Gastroesophageal sphincter (tissue), 3 donors: Measurements from ENCODE around the gene PDZD11.

Experiments
- POLR2AphosphoS5 ChIP-seq: sonication (generic); formaldehyde crosslinking; IDR thresholded peaks from one replicate; pipeline ENCODE4 v1.6.1; 2017; ENCODE audit warnings: antibody characterized with exemption
- TF ChIP-seq, protein P1 (sequence below), 4 experiments: fragments of 200-600 bp in 2 of 4; fragments of 450-650 bp in 2 of 4; sonication (generic) in 1 of 4; IDR thresholded peaks; one replicate each; pipeline ENCODE4 v1.5.1; 2017 to 2019; ENCODE audit warnings: antibody characterized with exemption in 4 of 4, mild to moderate bottlenecking in 2 of 4, moderate library complexity in 2 of 4

DNA sequence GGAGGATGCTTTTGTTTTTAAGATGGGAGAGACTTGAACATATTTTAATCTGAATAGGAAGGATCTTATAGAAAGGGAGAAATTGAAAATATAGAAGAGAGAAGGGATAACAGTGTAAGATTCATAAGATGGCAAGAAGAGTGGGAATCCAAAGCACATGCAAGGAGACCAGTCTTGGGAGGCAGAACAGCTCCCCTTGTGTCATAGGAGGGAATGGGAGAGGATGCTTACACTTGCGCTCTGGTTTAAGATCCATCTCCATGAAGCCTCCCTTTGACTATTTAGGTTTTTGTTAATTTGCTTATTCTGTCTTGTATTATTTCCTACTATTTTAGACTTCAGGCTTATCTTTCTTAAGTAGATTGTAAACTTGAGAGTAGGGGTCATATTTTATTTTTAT, 42.9 kb upstream of the PDZD11 start:
- TF ChIP-seq, protein P1, sequence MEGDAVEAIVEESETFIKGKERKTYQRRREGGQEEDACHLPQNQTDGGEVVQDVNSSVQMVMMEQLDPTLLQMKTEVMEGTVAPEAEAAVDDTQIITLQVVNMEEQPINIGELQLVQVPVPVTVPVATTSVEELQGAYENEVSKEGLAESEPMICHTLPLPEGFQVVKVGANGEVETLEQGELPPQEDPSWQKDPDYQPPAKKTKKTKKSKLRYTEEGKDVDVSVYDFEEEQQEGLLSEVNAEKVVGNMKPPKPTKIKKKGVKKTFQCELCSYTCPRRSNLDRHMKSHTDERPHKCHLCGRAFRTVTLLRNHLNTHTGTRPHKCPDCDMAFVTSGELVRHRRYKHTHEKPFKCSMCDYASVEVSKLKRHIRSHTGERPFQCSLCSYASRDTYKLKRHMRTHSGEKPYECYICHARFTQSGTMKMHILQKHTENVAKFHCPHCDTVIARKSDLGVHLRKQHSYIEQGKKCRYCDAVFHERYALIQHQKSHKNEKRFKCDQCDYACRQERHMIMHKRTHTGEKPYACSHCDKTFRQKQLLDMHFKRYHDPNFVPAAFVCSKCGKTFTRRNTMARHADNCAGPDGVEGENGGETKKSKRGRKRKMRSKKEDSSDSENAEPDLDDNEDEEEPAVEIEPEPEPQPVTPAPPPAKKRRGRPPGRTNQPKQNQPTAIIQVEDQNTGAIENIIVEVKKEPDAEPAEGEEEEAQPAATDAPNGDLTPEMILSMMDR (IDR thresholded peaks at IDR 0.05): no peak
- no peak for TF ChIP-seq POLR2AphosphoS5
